Measurements from ENCODE around the gene CFTR.

DNA sequence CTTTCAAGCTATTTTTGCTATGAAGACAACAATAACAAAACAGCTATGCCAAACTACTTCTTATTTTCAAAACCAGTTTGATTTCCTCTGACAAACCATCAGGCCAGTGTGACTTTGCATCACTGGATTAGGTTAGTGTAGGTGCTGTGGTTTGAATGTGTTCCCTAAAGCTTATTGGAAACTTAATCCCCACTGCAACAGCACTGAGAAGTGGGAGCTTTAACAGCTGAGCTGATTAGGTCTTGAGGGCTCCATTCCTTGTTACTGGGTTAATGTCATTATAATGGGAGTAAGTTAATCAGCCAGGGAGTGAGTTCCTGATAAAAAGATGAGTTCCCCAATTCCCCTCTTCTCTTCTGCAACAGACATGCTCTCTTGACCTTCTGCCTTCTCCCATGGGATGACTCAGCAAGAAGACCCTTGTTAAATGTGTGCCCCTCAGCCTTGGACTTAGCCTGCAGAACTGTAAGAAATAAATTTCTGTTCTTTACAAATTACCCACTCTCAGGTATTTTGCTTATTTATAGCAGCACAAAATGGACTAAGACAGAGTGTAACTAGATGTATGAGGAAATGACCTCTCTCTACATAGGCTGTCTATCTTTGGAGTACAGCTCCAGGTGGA, 206.6 kb downstream of the CFTR start:
- no peak for TF ChIP-seq TAF1 (IDR thresholded peaks at IDR 0.05; ENCODE audit: borderline replicate concordance, low read depth, low read length)
- TF ChIP-seq POLR2AphosphoS5 (IDR thresholded peaks at IDR 0.05; ENCODE audit: low read length) = no peak

All from GM12878 (cell line).